Activated effector memory CD4-positive, alpha-beta T cell treated with Interleukin-2 at 50 U/mL for 16 hours (primary cell): Measurements from ENCODE around the gene DTD2.

ENCODE experiments used
- DNase-seq: peaks from one replicate; pipeline ENCODE4 v3.0.0-alpha.2; 2020

The DTD2 gene

DNA sequence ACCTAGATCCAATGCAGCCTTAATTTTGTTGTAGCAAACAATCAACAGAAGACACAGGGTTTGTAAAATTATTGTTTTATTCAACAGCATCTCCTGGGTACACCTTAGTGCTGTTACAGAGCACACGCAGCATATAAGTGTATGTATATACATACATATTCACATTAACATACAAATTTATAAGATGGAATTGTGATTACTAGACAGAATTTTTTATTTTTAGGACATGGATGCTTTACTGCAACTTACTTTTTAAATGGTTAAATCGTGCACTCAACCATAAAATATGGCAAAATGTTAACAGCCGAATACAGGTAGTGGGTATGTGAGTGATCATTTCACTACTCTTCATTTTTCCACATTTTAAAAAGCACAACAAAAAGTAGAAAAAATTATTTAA is 53.6 kb downstream of the DTD2 start:
- no peak for DNase-seq

DNA sequence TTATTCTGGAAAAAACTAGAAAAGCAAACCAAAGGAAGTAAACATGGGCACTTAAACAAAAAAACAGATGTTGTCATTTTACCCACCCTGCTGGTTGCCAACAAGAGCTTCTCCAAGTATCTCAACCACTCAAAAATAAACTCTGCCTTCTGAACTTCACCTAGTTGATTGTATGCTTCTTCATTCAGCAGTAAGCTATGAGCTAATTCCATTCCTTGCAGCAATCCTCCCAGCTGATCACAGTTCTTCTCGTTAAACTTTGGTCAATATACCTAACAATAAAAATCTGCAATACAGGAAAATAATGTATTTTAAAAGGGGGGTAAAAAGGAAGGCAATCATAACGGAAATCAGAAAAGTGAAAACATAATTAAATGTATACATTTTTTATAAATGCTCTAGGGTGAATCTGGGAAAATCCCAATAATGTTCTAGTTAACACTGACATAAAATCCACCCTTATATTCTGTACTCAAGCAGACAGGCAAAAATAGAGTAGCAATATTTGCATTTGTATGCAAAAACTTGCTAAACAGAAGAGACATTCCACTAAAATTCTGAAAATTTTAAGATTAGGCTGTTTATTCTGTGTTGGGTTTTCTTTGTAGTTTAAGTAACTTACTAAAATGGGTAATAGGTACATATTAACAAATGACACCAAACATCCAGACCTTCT is 54.4 kb downstream of the DTD2 start:
- no peak for DNase-seq

DNA sequence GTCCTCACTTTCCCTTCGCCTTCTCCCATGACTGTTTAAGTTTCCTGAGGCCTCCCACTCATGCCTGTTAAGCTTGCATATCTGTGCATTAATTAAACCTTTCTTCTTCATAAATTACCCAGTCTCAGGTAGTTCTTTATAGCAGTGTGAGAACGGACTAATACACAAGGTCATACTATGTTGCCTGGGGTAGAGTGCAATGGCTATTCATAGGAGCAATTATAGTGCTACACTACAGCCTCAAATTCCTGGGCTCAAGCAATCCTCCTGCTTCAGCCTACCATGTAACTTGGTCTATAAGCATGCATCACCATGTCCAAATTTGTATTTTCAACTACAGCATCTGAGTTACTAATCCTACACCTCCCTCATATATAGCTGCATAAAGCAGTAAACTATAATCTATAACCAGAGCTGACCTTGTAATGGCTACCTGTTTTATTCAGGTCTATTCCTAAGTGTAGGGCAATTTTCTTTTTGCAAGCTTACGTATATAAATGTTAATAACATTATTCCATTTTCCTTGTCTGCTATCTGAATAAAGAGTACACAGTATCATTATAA is 55.9 kb downstream of the DTD2 start:
- DNase-seq = no peak

DNA sequence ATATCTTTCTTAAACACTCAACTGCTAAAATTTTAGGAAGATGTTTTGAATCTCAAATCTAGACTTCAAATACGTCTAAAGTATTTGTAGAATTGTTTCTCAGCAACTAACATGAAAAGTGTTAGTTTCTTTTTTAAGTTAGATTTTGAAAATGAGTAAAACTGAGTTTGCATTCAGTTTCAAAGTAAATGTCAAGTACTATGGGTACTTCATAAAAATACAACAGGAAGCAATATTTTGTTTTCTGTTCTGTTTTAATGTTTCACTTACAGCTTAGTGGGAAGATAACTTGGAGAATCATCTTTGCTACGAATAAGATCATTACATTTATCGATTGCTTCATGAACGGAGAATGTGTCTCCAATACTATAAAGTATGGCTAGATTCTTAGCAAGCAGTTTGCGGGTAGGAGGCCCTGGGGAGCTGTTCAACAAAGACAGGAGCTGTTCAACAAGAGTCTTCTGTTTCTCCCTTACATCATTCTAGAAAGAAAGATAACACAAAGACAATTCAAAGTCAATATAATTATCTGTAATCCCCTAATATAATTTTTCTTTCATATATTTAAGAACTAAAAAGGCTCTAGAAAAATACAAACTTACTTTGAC is 57.2 kb downstream of the DTD2 start:
- no peak for DNase-seq
